Transverse colon (tissue), 3 donors: ENCODE results near the gene PCDHGA1.

ENCODE experiments used
- EP300 ChIP-seq: sonication (generic); formaldehyde crosslinking; IDR thresholded peaks from one replicate; pipeline ENCODE4 v1.6.1; 2017; ENCODE audit warnings: antibody characterized with exemption, low read depth
- POLR2A ChIP-seq: fragments of 450-650 bp; IDR thresholded peaks from one replicate; pipeline ENCODE4 v1.6.1; 2016; ENCODE audit warnings: antibody characterized with exemption, mild to moderate bottlenecking, moderate library complexity
- TF ChIP-seq, protein P1 (sequence below), 5 experiments: fragments of 200-600 bp in 3 of 5; fragments of 450-650 bp in 2 of 5; sonication (generic) in 3 of 5; IDR thresholded peaks; 1 replicate in 2 of 5; 2 replicates in 3 of 5; pipeline ENCODE4 v1.5.1; 2016 to 2017; ENCODE audit warnings: antibody characterized with exemption in 5 of 5, inconsistent platforms in 3 of 5, mild to moderate bottlenecking in 2 of 5, moderate library complexity in 1 of 5

DNA sequence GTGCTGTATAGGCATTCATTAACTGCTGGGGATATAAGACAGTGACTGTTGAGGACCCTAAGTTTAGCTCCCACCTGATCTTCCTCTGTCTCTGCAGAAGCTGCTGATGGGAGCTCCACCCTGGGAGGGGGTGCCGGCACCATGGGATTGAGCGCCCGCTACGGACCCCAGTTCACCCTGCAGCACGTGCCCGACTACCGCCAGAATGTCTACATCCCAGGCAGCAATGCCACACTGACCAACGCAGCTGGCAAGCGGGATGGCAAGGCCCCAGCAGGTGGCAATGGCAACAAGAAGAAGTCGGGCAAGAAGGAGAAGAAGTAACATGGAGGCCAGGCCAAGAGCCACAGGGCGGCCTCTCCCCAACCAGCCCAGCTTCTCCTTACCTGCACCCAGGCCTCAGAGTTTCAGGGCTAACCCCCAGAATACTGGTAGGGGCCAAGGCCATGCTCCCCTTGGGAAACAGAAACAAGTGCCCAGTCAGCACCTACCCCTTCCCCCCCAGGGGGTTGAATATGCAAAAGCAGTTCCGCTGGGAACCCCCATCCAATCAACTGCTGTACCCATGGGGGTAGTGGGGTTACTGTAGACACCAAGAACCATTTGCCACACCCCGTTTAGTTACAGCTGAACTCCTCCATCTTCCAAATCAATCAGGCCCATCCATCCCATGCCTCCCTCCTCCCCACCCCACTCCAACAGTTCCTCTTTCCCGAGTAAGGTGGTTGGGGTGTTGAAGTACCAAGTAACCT, 180.7 kb downstream of the PCDHGA1 start:
- TF ChIP-seq, protein P1, sequence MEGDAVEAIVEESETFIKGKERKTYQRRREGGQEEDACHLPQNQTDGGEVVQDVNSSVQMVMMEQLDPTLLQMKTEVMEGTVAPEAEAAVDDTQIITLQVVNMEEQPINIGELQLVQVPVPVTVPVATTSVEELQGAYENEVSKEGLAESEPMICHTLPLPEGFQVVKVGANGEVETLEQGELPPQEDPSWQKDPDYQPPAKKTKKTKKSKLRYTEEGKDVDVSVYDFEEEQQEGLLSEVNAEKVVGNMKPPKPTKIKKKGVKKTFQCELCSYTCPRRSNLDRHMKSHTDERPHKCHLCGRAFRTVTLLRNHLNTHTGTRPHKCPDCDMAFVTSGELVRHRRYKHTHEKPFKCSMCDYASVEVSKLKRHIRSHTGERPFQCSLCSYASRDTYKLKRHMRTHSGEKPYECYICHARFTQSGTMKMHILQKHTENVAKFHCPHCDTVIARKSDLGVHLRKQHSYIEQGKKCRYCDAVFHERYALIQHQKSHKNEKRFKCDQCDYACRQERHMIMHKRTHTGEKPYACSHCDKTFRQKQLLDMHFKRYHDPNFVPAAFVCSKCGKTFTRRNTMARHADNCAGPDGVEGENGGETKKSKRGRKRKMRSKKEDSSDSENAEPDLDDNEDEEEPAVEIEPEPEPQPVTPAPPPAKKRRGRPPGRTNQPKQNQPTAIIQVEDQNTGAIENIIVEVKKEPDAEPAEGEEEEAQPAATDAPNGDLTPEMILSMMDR (IDR thresholded peaks at IDR 0.05): no peak
- TF ChIP-seq EP300 (no peak), POLR2A (no peak)
